K562 (cell line): ENCODE results near the gene TDRD3. TPM values are rescaled to one million over a fixed set of nuclear protein-coding genes. Genes with fewer than 3 reads are reported as not detected.

Source experiments
- ATAC-seq: fragments of 200-7000 bp; cut with Tn5 transposase; 3 replicates; pipeline ENCODE4 v1.9.1; 2020; ENCODE audit warnings: moderate library complexity
- BruUV-seq: library from RNA; stranded (reverse); fragments of 400-500 nt; replicated peaks from 2 replicates; lab custom pipeline; 2021; lab: Mats Ljungman, UMichigan
- CTCF ChIA-PET: fragments of 300-600 bp; formaldehyde crosslinking; extraction: SDS; loops from one replicate; lab custom pipeline; 2021; ENCODE audit warnings: low intra/inter-chr PET ratio; lab: Yijun Ruan, JAX
- POLR2A ChIA-PET: fragments of 300-600, 350-650 bp; sonication (Branson Sonifier 250); formaldehyde crosslinking; extraction: SDS; loops from one replicate; lab custom pipeline; 2021; ENCODE audit warnings: antibody characterized with exemption, inconsistent platforms; lab: Yijun Ruan, JAX
- DNase-seq, 4 experiments: peaks; one replicate each; pipeline versions ENCODE4 v3.0.0 to v3.0.0-alpha.2; 2011 to 2018; ENCODE audit warnings: low spot score in 3 of 4, mixed read lengths in 3 of 4; ENCODE audit errors: extremely low read depth in 1 of 4
- FAIRE-seq: peaks from 2 replicates; lab custom pipeline; 2011; peaks lifted over from hg19 to GRCh38; lab: Jason Lieb, UNC
- H2AFZ ChIP-seq: 2 replicates; pipeline ENCODE4 v1.6.0; 2011; ENCODE audit warnings: low read depth, low read length, control low read depth, inconsistent platforms
- H3K27ac ChIP-seq: fragments of 200-600 bp; 3 replicates; pipeline ENCODE4 v1.8.0; 2011; ENCODE audit warnings: low read depth, mild to moderate bottlenecking, control low read depth, inconsistent platforms, low read length, moderate library complexity, mixed read lengths; ENCODE audit errors: extremely low read depth
- H3K27me3 ChIP-seq, 2 experiments: fragments of 300-600 bp in 1 of 2; 2 replicates in 1 of 2; 3 replicates in 1 of 2; pipeline versions ENCODE4 v1.6.0 to v1.8.0; 2011; ENCODE audit warnings: inconsistent platforms in 2 of 2, low read length in 2 of 2, mild to moderate bottlenecking in 1 of 2, mixed read lengths in 1 of 2, moderate library complexity in 1 of 2; ENCODE audit not compliant: control insufficient read depth in 2 of 2, insufficient read depth in 2 of 2
- H3K36me3 ChIP-seq: fragments of 300-600 bp; 3 replicates; pipeline ENCODE4 v1.8.0; 2011; ENCODE audit warnings: mild to moderate bottlenecking, low read length, inconsistent platforms; ENCODE audit not compliant: control insufficient read depth, insufficient read depth
- H3K4me1 ChIP-seq, 2 experiments: fragments of 200-600 bp in 1 of 2; replicated peaks in 1 of 2; 2 replicates in 1 of 2; 3 replicates in 1 of 2; pipeline versions ENCODE4 v1.5.1 to v1.8.0; 2011; ENCODE audit warnings: inconsistent platforms in 2 of 2, low read length in 2 of 2, mild to moderate bottlenecking in 1 of 2, mixed read lengths in 1 of 2, moderate library complexity in 1 of 2; ENCODE audit not compliant: control insufficient read depth in 2 of 2, insufficient read depth in 2 of 2
- H3K4me2 ChIP-seq: 2 replicates; pipeline ENCODE4 v1.6.1; 2011; ENCODE audit warnings: low read length, control low read depth, inconsistent platforms, mixed read lengths; ENCODE audit not compliant: insufficient read depth
- H3K4me3 ChIP-seq: fragments of 200-600 bp; sonication (generic), shearing (Covaris generic); 2 replicates; pipeline ENCODE4 v1.5.1; 2016; ENCODE audit warnings: control low read depth, inconsistent platforms
- H3K79me2 ChIP-seq: fragments of 200-600 bp; 3 replicates; pipeline ENCODE4 v1.8.0; 2011; ENCODE audit warnings: low read length, inconsistent platforms; ENCODE audit not compliant: control insufficient read depth, insufficient read depth
- H3K9ac ChIP-seq, 2 experiments: 2 replicates each; pipeline versions ENCODE4 v1.6.0 to v1.6.1; 2011; ENCODE audit warnings: low read depth in 2 of 2, low read length in 2 of 2, control low read depth in 1 of 2, inconsistent platforms in 1 of 2, mild to moderate bottlenecking in 1 of 2, mixed read lengths in 1 of 2; ENCODE audit not compliant: insufficient read depth in 1 of 2
- H3K9me1 ChIP-seq: one replicate; pipeline ENCODE4 v1.6.0; 2011; ENCODE audit warnings: inconsistent platforms, mild to moderate bottlenecking, low read length, moderate library complexity; ENCODE audit not compliant: control insufficient read depth, insufficient read depth
- H3K9me3 ChIP-seq: replicated peaks from 2 replicates; pipeline ENCODE4 v1.5.1; 2011; ENCODE audit warnings: low read depth, low read length, inconsistent platforms; ENCODE audit not compliant: control insufficient read depth, insufficient read depth
- H4K20me1 ChIP-seq: replicated peaks from 2 replicates; pipeline ENCODE4 v1.6.1; 2011; ENCODE audit warnings: low read length, inconsistent platforms, mixed read lengths; ENCODE audit not compliant: control insufficient read depth, insufficient read depth
- ERF ChIP-seq: fragments of 450-650 bp; formaldehyde crosslinking; IDR thresholded peaks from 2 replicates; pipeline ENCODE4 v1.4.0; 2020; ENCODE audit warnings: mild to moderate bottlenecking, mixed read lengths
- ESRRA ChIP-seq: fragments of 450-650 bp; IDR thresholded peaks from 2 replicates; pipeline ENCODE4 v1.6.1; 2014; ENCODE audit warnings: low read depth, mild to moderate bottlenecking, moderate library complexity, borderline replicate concordance
- EWSR1 ChIP-seq: fragments of 450-650 bp; IDR thresholded peaks from 2 replicates; pipeline ENCODE4 v1.6.1; 2018; ENCODE audit warnings: borderline replicate concordance, mild to moderate bottlenecking, low read depth, moderate library complexity; ENCODE audit not compliant: partially characterized antibody
- KLF16 ChIP-seq: IDR thresholded peaks from 2 replicates; pipeline ENCODE4 v1.6.1; 2016; ENCODE audit warnings: antibody characterized with exemption
- MED1 ChIP-seq: sonication (generic); formaldehyde crosslinking; IDR thresholded peaks from 2 replicates; pipeline ENCODE4 v1.8.1; 2023; ENCODE audit warnings: missing genetic modification reagents, borderline replicate concordance
- NFE2L1 ChIP-seq: fragments of 450-650 bp; IDR thresholded peaks from 2 replicates; pipeline ENCODE4 v1.6.1; 2016; ENCODE audit warnings: missing genetic modification characterization, low read depth, mild to moderate bottlenecking, missing compliant biosample characterization, moderate library complexity, borderline replicate concordance
- NFIC ChIP-seq: fragments of 450-650 bp; IDR thresholded peaks from 2 replicates; pipeline ENCODE4 v1.6.1; 2017; ENCODE audit warnings: mild to moderate bottlenecking, inconsistent platforms
- PCBP1 ChIP-seq: fragments of 200-400 bp; formaldehyde crosslinking; IDR thresholded peaks from 2 replicates; pipeline ENCODE4 v1.6.1; 2018; ENCODE audit warnings: mild to moderate bottlenecking, low read depth, low read length; ENCODE audit not compliant: poor library complexity, severe bottlenecking
- PCBP2 ChIP-seq: fragments of 200-400 bp; formaldehyde crosslinking; IDR thresholded peaks from 2 replicates; pipeline ENCODE4 v1.6.1; 2018; ENCODE audit warnings: low read length, low read depth, mild to moderate bottlenecking, moderate library complexity; ENCODE audit not compliant: poor library complexity, severe bottlenecking
- PURB ChIP-seq: sonication (generic); formaldehyde crosslinking; IDR thresholded peaks from 2 replicates; pipeline ENCODE4 v1.9.0; 2021; ENCODE audit warnings: low read depth, mild to moderate bottlenecking, missing genetic modification reagents
- SMAD2 ChIP-seq: fragments of 150-350 bp; IDR thresholded peaks from 2 replicates; pipeline ENCODE4 v1.6.1; 2014; ENCODE audit warnings: low read depth, mild to moderate bottlenecking, low read length
- ZNF175 ChIP-seq: fragments of 200-800 bp; sonication (Bioruptor generic); IDR thresholded peaks from 2 replicates; pipeline ENCODE4 v1.6.1; 2016; ENCODE audit warnings: low read depth, mild to moderate bottlenecking, missing genetic modification characterization, missing compliant biosample characterization
- ZNF561 ChIP-seq: fragments of 450-650 bp; formaldehyde crosslinking; conservative IDR thresholded peaks from 2 replicates; pipeline ENCODE4 v1.4.0; 2020; ENCODE audit warnings: mild to moderate bottlenecking, moderate library complexity
- WGBS: fragments of 100-300 bp; shearing (Covaris generic); methylation state at CpG from one replicate; pipeline ENCODE4 v1.1.6; 2016; ENCODE audit warnings: low coverage, mixed read lengths; ENCODE audit not compliant: insufficient coverage; ENCODE audit errors: missing lambda C conversion rate; 5-methylcytosine and 5-hydroxymethylcytosine counted together
- in situ Hi-C: fragments of 300-500 bp; cut with MboI; formaldehyde crosslinking; loops from 4 replicates; pipeline ENCODE4 v1.15.0; 2018; ENCODE audit warnings: inconsistent platforms, mixed read lengths
- intact Hi-C: fragments of 100-400 bp; cut with micrococcal nuclease; formaldehyde crosslinking; loops from 2 replicates; pipeline ENCODE4 v1.14.2; 2022
- polyA plus RNA-seq, 8 experiments: library from polyadenylated mRNA; depleted of rRNA in 4 of 8; stranded (reverse) in 5 of 8; unstranded in 3 of 8; fragments of >200 nt; fragmentation: Nextera tagmentation in 2 of 8; fragmentation: Illumina TruSeq in 1 of 8; extraction: Ambion mirVana in 2 of 8; extraction: Trizol in 1 of 8; gene quantifications; 2 replicates each; pipeline versions ENCODE4 v1.2.1 to v1.2.3, GENCODE V29; 2011 to 2014; ENCODE audit warnings: inconsistent platforms in 1 of 8, missing spikeins in 1 of 8
- total RNA-seq, 7 experiments: library from RNA; depleted of rRNA in 6 of 7; stranded (reverse); fragments of >200 nt in 6 of 7; fragmentation: Illumina TruSeq in 2 of 7; extraction: Trizol in 2 of 7; gene quantifications; 2 replicates each; pipeline versions ENCODE4 v1.2.1 to v1.2.3, GENCODE V29; 2011 to 2021; ENCODE audit warnings: low replicate concordance in 1 of 7
- TF ChIP-seq, protein P1 (sequence below): IDR thresholded peaks from 2 replicates; pipeline ENCODE4 v1.6.1; 2012; ENCODE audit warnings: low read depth, low read length, improper control_type of control experiment, borderline replicate concordance
- TF ChIP-seq, protein P2 (sequence below): fragments of 250-450 bp; sonication (Bioruptor Pico); IDR thresholded peaks from 2 replicates; pipeline ENCODE4 v1.4.0; 2020; ENCODE audit warnings: mild to moderate bottlenecking, moderate library complexity, borderline replicate concordance
- TF ChIP-seq, protein P3 (sequence below): fragments of 450-650 bp; formaldehyde crosslinking; IDR thresholded peaks from 2 replicates; pipeline ENCODE4 v1.4.0; 2020; ENCODE audit warnings: mild to moderate bottlenecking, moderate library complexity

Gene TDRD3
- total and polyA plus RNA-seq, 9 of the 15 experiments (the other 6 are each of a cell fraction or from before 2014, with no cell fraction given), result 3.6 to 16.4 (median 9.5) TPM

- DNase-seq, result no peak
- CTCF ChIA-PET, result no interaction called here
- in situ Hi-C loops, result no loop called here
- TF ChIP-seq NFE2L1 (tag) (no peak), PCBP2 (no peak), ZNF561 (no peak), MED1 (CRISPR knock-in tag) (no peak), ERF (CRISPR knock-in tag) (no peak), ESRRA (no peak), EWSR1 (no peak), NFIC (no peak), ZNF175 (CRISPR knock-in tag) (no peak), PCBP1 (no peak), PURB (CRISPR knock-in tag) (no peak), SMAD2 (no peak), KLF16 (no peak)
- TF ChIP-seq, protein P1, sequence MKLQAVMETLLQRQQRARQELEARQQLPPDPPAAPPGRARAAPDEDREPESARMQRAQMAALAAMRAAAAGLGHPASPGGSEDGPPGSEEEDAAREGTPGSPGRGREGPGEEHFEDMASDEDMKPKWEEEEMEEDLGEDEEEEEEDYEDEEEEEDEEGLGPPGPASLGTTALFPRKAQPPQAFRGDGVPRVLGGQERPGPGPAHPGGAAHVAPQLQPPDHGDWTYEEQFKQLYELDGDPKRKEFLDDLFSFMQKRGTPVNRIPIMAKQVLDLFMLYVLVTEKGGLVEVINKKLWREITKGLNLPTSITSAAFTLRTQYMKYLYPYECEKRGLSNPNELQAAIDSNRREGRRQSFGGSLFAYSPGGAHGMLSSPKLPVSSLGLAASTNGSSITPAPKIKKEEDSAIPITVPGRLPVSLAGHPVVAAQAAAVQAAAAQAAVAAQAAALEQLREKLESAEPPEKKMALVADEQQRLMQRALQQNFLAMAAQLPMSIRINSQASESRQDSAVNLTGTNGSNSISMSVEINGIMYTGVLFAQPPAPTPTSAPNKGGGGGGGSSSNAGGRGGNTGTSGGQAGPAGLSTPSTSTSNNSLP, result no peak
- TF ChIP-seq, protein P2, sequence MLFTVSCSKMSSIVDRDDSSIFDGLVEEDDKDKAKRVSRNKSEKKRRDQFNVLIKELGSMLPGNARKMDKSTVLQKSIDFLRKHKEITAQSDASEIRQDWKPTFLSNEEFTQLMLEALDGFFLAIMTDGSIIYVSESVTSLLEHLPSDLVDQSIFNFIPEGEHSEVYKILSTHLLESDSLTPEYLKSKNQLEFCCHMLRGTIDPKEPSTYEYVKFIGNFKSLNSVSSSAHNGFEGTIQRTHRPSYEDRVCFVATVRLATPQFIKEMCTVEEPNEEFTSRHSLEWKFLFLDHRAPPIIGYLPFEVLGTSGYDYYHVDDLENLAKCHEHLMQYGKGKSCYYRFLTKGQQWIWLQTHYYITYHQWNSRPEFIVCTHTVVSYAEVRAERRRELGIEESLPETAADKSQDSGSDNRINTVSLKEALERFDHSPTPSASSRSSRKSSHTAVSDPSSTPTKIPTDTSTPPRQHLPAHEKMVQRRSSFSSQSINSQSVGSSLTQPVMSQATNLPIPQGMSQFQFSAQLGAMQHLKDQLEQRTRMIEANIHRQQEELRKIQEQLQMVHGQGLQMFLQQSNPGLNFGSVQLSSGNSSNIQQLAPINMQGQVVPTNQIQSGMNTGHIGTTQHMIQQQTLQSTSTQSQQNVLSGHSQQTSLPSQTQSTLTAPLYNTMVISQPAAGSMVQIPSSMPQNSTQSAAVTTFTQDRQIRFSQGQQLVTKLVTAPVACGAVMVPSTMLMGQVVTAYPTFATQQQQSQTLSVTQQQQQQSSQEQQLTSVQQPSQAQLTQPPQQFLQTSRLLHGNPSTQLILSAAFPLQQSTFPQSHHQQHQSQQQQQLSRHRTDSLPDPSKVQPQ (CRISPR knock-in tag), result no peak
- TF ChIP-seq, protein P3, sequence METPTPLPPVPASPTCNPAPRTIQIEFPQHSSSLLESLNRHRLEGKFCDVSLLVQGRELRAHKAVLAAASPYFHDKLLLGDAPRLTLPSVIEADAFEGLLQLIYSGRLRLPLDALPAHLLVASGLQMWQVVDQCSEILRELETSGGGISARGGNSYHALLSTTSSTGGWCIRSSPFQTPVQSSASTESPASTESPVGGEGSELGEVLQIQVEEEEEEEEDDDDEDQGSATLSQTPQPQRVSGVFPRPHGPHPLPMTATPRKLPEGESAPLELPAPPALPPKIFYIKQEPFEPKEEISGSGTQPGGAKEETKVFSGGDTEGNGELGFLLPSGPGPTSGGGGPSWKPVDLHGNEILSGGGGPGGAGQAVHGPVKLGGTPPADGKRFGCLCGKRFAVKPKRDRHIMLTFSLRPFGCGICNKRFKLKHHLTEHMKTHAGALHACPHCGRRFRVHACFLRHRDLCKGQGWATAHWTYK (CRISPR knock-in tag), result no peak
Measured at GRCh38 chr13:60620611-60621395, 223.8 kb downstream of the TDRD3 start.

More at GRCh38 chr13:60620611-60621395, 223.8 kb downstream of the TDRD3 start:
- H3K36me3 ChIP-seq, result no peaks in the 10 kb centered on the region
- no peak overlapping the region for H3K9ac ChIP-seq
- no peak overlapping the region for H3K4me2 ChIP-seq
- H3K4me1 ChIP-seq, result no peaks in the 10 kb centered on the region
- H2AFZ ChIP-seq, result no peak overlapping the region
- no peak for ATAC-seq
- intact Hi-C loops, result no loop called here
- FAIRE-seq, result no peak
- no peaks in the 10 kb centered on the region for H3K9me1 ChIP-seq
- POLR2A ChIA-PET, result no interaction called here
- no TSS peak for BruUV-seq
- no peaks in the 10 kb centered on the region for H3K79me2 ChIP-seq
- H3K4me3 ChIP-seq, result no peak overlapping the region
- H3K9me3 ChIP-seq, result no peaks in the 10 kb centered on the region
- WGBS, result 2% methylated on average over 4 of the region's 5 CpGs
- no peak overlapping the region for H3K27ac ChIP-seq
- no peaks in the 10 kb centered on the region for H4K20me1 ChIP-seq
- H3K27me3 ChIP-seq, result no peaks in the 10 kb centered on the region
